GM20431 (cell line): ENCODE results near the gene SPATA24.

Source experiments
- in situ Hi-C: fragments of 300-500 bp; cut with MseI, MboI; formaldehyde crosslinking; loops from one replicate; pipeline ENCODE4 v1.15.0; 2020; ENCODE audit warnings: low sequenced_read_pairs; ENCODE audit not compliant: unreplicated experiment

SPATA24 gene

DNA sequence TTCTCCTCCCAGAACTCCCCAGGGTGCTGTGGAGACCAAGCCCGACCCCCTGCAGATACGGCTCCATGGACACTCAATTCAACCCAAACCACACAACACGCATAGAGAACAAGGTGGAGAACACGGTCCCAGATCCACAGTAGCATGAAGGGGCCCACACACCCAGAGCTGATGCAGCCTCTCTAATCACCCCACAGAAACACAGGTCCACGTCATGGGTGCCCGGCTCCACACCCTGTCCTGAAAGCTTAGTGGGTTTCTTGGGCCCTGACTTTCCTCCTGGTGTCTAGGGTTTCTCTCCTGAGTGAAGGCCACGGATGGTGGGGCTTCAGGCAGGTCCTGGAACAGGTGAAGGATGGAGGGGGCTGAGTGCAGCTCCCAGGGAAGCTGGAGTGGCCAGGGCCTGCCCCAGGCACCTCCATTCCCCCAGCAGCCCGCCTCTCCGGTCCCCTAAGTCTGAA is 19.3 kb downstream of the SPATA24 start:
- in situ Hi-C loops, result no loop called here

- in situ Hi-C loops, result no loop called here
Measured at GRCh38 chr5:139383993-139384590, 19.8 kb downstream of the SPATA24 start.

- in situ Hi-C loops, result no loop called here
Measured at GRCh38 chr5:139383275-139383992, 20.5 kb downstream of the SPATA24 start, which contains the start of gene SLC23A1. SLC23A1 (minus strand) TSS chr5:139383297; CDS start chr5:139383253, 44 bp downstream.

- in situ Hi-C loops, result no loop called here
Measured at GRCh38 chr5:139382807-139383206, 21.1 kb downstream of the SPATA24 start.

- in situ Hi-C loops, result no loop called here
Measured at GRCh38 chr5:139381837-139382761, 21.8 kb downstream of the SPATA24 start.

GRCh38 chr5:139379626-139380449 is 24.1 kb downstream of the SPATA24 start:
- in situ Hi-C loops, result no loop called here

- in situ Hi-C loops, result no loop called here
Measured at GRCh38 chr5:139378941-139379361, 24.9 kb downstream of the SPATA24 start.

GRCh38 chr5:139378101-139378825 is 25.6 kb downstream of the SPATA24 start:
- in situ Hi-C loops, result no loop called here

DNA sequence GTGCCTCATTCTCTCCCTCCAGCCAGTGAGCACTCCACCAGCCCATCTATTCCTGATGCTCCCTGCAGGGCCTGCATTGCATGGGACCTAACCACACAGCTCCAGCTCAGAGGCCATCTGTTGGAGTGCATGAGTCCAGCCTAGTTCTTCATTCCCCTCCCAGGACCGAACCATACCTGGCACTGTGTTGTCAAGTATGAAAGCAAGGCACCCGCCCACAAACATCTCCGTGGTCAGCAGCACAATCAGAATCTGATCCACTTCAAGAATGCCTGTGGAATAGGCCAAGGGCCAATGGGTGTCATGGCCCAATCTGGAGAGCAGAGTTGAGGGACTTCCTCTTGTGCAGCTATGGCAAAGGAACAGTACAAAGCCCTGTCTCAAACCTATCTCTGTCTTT is 26.7 kb downstream of the SPATA24 start:
- in situ Hi-C loops, result no loop called here

GRCh38 chr5:139376364-139376763 is 27.5 kb downstream of the SPATA24 start:
- in situ Hi-C loops, result no loop called here

GRCh38 chr5:139374909-139375308 is 29.0 kb downstream of the SPATA24 start:
- in situ Hi-C loops, result no loop called here

GRCh38 chr5:139371482-139372435 is 32.1 kb downstream of the SPATA24 start:
- in situ Hi-C loops, result no loop called here

DNA sequence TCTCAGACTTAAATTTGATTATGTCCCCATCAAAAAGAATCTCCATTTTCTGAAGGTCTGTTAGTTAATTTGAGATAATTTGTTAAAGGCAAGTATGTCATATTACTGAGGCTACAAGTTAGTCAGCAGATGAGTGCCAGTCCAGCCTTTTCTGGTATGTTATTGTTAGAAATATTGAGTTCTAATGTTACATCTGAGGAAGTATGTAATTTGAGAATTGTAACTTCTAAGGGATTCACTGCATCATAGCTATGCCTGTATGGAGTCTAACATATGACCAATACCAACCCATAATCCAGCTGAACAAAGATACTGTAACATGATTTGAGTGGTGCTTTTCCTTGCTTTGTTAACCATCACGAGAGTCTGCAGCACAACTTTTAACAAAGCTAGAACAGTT is 34.7 kb downstream of the SPATA24 start:
- in situ Hi-C loops, result no loop called here

DNA sequence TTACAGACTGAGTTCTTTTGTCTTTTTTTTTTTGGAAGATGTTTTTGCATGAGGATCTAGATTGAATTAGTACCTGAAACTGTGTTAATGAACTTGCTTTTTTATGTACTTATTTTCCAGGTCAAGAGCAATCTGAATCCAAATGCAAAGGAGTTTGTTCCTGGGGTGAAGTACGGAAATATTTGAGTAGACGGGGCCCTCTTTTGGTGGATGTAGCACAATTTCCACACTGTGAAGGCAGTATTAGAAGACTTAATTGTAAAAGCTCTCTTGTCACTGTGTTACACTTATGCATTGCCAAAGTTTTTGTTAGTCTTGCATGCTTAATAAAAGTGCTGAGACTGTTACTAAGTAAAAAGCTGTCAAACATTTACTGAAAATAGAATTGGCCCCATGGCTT is 35.3 kb downstream of the SPATA24 start:
- in situ Hi-C loops, result no loop called here

GRCh38 chr5:139364466-139364865 is 39.4 kb downstream of the SPATA24 start:
- in situ Hi-C loops, result no loop called here

DNA sequence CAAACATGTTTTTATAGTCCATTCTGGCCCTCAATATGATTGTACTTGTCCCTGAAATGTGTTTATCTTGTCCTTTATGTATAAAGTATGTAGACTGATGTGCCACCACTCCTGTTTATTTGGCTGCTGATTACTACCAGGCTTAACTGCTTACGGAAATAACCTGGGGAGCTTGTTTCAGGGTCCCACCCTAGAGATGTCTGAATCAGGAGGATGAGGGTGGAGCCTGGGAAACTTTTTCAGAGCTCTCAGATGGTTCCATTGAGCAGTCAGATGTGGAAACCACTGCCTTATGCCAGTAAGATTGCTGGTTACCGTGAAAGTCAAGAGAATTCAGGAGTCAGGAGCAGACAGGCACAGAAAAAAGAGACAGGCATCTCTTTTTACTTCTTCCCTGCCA is 40.0 kb downstream of the SPATA24 start:
- in situ Hi-C loops, result no loop called here

DNA sequence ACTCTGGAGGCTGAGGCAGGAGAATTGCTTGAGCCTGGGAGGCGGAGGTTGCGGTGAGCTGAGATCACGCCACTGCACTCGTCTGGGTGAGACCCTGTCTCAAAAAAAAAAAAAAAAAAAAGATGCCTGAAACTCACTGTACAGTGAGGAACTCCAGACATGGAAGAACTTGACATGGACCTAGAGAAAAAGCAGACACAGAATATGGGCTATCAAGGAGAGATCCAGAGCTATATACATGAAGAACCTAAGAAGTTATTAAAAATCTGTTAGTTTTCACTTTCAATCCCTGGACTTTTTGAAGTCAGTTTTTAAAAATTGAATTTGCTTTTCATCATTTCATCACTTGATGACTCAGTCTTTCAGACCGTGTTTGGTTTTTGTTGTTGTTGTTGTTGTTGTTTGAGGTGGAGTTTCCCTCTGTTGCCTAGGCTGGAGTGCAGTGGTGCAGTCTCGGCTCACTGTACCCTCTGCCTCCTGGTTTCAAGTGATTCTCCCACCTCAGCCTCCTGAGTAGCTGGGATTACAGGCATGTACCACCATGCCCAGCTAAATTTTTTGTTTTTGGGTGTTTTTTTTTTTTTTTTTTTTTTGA is 42.0 kb downstream of the SPATA24 start:
- in situ Hi-C loops, result no loop called here

DNA sequence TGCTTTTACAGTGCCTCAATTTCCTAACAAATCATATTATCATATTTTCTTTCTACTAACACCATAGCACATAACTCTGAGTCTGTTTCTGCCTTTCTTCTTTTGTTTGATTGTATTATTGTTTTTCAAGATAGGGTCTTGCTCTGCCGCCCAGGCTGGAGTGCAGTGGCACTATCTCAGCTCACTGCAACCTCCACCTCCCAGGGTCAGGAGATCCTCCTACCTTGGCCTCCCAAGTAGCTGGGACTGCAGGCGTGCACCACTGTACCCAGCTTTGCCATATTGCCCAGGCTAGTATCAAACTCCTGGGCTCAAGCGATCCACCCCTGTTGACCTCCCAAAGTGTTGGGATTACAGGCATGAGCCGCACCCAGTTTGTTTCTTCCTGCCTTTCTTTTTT is 43.5 kb downstream of the SPATA24 start:
- in situ Hi-C loops, result no loop called here
